Measurements from ENCODE around the gene ONECUT2.
"Not testable (repeated sequence)": the region's sequence is repeated elsewhere in the genome, so short reads cannot be mapped to it uniquely, and the experiment has no call there.

The ONECUT2 gene

GRCh38 chr18:57498682-57499256 lies 63.6 kb downstream of the ONECUT2 start:
- TF ChIP-seq CTCF (IDR thresholded peaks at IDR 0.05; ENCODE audit: low read depth, low read length), result no peak
- H3K4me3 ChIP-seq (replicated peaks in 1 of 2; ENCODE audit: low read depth in 2 of 2, low read length in 2 of 2), result no peak overlapping the region
- DNase-seq (ENCODE audit: low read depth in 2 of 2), result no peak

GRCh38 chr18:57502624-57503023 lies 67.5 kb downstream of the ONECUT2 start:
- no peak for DNase-seq (ENCODE audit: low read depth in 2 of 2)
- no peak for TF ChIP-seq CTCF (IDR thresholded peaks at IDR 0.05; ENCODE audit: low read depth, low read length)
- no peak overlapping the region for H3K4me3 ChIP-seq (replicated peaks in 1 of 2; ENCODE audit: low read depth in 2 of 2, low read length in 2 of 2)

GRCh38 chr18:57505231-57505630 lies 70.1 kb downstream of the ONECUT2 start:
- no peak overlapping the region for H3K4me3 ChIP-seq (replicated peaks in 1 of 2; ENCODE audit: low read depth in 2 of 2, low read length in 2 of 2)
- no peak for TF ChIP-seq CTCF (IDR thresholded peaks at IDR 0.05; ENCODE audit: low read depth, low read length)
- no peak for DNase-seq (ENCODE audit: low read depth in 2 of 2)

- no peak for TF ChIP-seq CTCF (IDR thresholded peaks at IDR 0.05; ENCODE audit: low read depth, low read length)
These were observed 80.9 kb downstream of the ONECUT2 start for GRCh38 chr18:57516056-57516455.

GRCh38 chr18:57518533-57518932 lies 83.4 kb downstream of the ONECUT2 start:
- TF ChIP-seq CTCF (IDR thresholded peaks at IDR 0.05; ENCODE audit: low read depth, low read length), result no peak
- DNase-seq (ENCODE audit: low read depth in 2 of 2), result no peak
- no peak overlapping the region for H3K4me3 ChIP-seq (replicated peaks in 1 of 2; ENCODE audit: low read depth in 2 of 2, low read length in 2 of 2)

More at GRCh38 chr18:57516056-57516455, 80.9 kb downstream of the ONECUT2 start:
- DNase-seq (ENCODE audit: low read depth in 2 of 2), result no peak
- H3K4me3 ChIP-seq (replicated peaks in 1 of 2; ENCODE audit: low read depth in 2 of 2, low read length in 2 of 2), result no peak overlapping the region

GRCh38 chr18:57519668-57520424 lies 84.7 kb downstream of the ONECUT2 start:
- no peak for DNase-seq (ENCODE audit: low read depth in 2 of 2)

GRCh38 chr18:57522348-57522747 lies 87.2 kb downstream of the ONECUT2 start:
- H3K4me3 ChIP-seq (replicated peaks in 1 of 2; ENCODE audit: low read depth in 2 of 2, low read length in 2 of 2); DNase-seq (ENCODE audit: low read depth in 2 of 2): not testable (repeated sequence)

More at GRCh38 chr18:57519668-57520424, 84.7 kb downstream of the ONECUT2 start:
- TF ChIP-seq CTCF (IDR thresholded peaks at IDR 0.05; ENCODE audit: low read depth, low read length), result no peak
- H3K4me3 ChIP-seq (replicated peaks in 1 of 2; ENCODE audit: low read depth in 2 of 2, low read length in 2 of 2), result no peak overlapping the region
